Ishikawa (cell line): Measurements from ENCODE around the gene NPHS1.

ENCODE experiments used
- CREB1 ChIP-seq: IDR thresholded peaks from 2 replicates; pipeline ENCODE4 v1.6.1; 2012; ENCODE audit warnings: low read depth
- FOXM1 ChIP-seq: IDR thresholded peaks from 2 replicates; pipeline ENCODE4 v1.6.1; 2012; ENCODE audit warnings: low read depth, borderline replicate concordance
- TAF1 ChIP-seq: IDR thresholded peaks from 2 replicates; pipeline ENCODE4 v1.6.1; 2012; ENCODE audit warnings: low read depth, mild to moderate bottlenecking
- TF ChIP-seq, protein P1 (sequence below): IDR thresholded peaks from 2 replicates; pipeline ENCODE4 v1.6.1; 2012; ENCODE audit warnings: low read depth, mild to moderate bottlenecking

DNA sequence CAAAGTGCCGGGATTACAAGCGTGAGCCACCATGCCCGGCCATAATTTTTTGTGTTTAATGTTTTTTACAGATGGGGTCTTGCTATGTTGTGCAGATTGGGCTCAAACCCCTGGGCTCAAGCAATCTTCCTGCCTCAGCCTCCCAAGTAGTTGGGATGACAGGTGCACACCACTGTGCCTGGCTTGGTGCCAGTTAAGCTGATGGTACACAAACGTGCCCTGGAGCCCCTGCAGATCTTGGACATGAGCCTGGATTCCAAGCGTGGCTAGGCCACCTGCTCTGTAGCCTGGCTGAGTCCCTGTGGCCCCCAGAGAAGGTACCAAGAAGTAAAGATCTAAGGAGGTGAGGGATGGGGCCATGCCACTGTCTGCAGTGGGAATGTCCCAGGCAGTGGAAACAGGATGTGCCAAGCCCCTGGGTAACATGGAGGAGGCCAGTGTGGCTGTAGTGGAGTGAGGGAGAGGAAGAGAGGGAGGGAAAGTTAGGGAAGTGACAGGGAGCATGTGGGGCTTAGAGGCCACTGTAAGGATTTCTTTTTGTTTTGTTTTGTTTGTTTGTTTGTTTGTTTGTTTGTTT is 46.7 kb downstream of the NPHS1 start:
- TF ChIP-seq, protein P1, sequence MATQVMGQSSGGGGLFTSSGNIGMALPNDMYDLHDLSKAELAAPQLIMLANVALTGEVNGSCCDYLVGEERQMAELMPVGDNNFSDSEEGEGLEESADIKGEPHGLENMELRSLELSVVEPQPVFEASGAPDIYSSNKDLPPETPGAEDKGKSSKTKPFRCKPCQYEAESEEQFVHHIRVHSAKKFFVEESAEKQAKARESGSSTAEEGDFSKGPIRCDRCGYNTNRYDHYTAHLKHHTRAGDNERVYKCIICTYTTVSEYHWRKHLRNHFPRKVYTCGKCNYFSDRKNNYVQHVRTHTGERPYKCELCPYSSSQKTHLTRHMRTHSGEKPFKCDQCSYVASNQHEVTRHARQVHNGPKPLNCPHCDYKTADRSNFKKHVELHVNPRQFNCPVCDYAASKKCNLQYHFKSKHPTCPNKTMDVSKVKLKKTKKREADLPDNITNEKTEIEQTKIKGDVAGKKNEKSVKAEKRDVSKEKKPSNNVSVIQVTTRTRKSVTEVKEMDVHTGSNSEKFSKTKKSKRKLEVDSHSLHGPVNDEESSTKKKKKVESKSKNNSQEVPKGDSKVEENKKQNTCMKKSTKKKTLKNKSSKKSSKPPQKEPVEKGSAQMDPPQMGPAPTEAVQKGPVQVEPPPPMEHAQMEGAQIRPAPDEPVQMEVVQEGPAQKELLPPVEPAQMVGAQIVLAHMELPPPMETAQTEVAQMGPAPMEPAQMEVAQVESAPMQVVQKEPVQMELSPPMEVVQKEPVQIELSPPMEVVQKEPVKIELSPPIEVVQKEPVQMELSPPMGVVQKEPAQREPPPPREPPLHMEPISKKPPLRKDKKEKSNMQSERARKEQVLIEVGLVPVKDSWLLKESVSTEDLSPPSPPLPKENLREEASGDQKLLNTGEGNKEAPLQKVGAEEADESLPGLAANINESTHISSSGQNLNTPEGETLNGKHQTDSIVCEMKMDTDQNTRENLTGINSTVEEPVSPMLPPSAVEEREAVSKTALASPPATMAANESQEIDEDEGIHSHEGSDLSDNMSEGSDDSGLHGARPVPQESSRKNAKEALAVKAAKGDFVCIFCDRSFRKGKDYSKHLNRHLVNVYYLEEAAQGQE, result no peak
- TF ChIP-seq FOXM1 (no peak), CREB1 (no peak), TAF1 (no peak)
